AG04450 (cell line): ENCODE measurements around the gene BLACAT1. TPM values are rescaled to one million over a fixed set of nuclear protein-coding genes. Genes with fewer than 3 reads are reported as not detected.

Experiments used
- CTCF ChIA-PET: fragments of 300-600, 350-600 bp; formaldehyde crosslinking; extraction: SDS; loops from one replicate; lab custom pipeline; 2022; ENCODE audit warnings: antibody characterized with exemption, inconsistent platforms; lab: Charles Lee
- POLR2A ChIA-PET: fragments of 350-600 bp; formaldehyde crosslinking; extraction: SDS; loops from one replicate; lab custom pipeline; 2021; ENCODE audit warnings: antibody characterized with exemption, inconsistent platforms; lab: Yijun Ruan, JAX
- DNase-seq: peaks from one replicate; pipeline ENCODE4 v3.0.0-alpha.2; 2011; ENCODE audit warnings: low read depth, low spot score
- H3K27ac ChIP-seq: one replicate; pipeline ENCODE4 v1.5.1; 2012; ENCODE audit warnings: low read depth, low read length, control low read depth
- H3K27me3 ChIP-seq: one replicate; pipeline ENCODE4 v1.6.0; 2012; ENCODE audit warnings: low read length; ENCODE audit not compliant: control insufficient read depth, insufficient read depth
- H3K4me3 ChIP-seq: 2 replicates; pipeline ENCODE4 v1.5.1; 2011; ENCODE audit warnings: mild to moderate bottlenecking, low read depth, low read length, control low read depth
- H3K9me3 ChIP-seq: 2 replicates; pipeline ENCODE4 v1.5.1; 2012; ENCODE audit warnings: low read length; ENCODE audit not compliant: control insufficient read depth, insufficient read depth
- CTCF ChIP-seq: IDR thresholded peaks from 2 replicates; pipeline ENCODE4 v1.5.1; 2011; ENCODE audit warnings: low read depth, low read length, control low read depth, inconsistent platforms
- polyA plus RNA-seq: library from polyadenylated mRNA; depleted of rRNA; stranded (reverse); fragments of >200 nt; gene quantifications from 2 replicates; pipeline ENCODE4 v1.2.3, GENCODE V29; 2011

Gene BLACAT1
- polyA plus RNA-seq, 1 experiment, result 0.06 TPM

GRCh38 chr1:205470131-205470530 is 14.3 kb upstream of the BLACAT1 start:
- DNase-seq, result no peak
- Histone ChIP-seq H3K27ac (no peak overlapping the region), H3K27me3 (peaks cover 39% of the 10 kb centered on the region), H3K9me3 (peaks cover 6% of the 10 kb centered on the region; the same call in 1 of the 2 replicates), H3K4me3 (no peak overlapping the region)
- CTCF ChIA-PET, result interaction anchor here (0.7 to 2.0 kb wide), 2 partner anchors 16 to 54 kb away, joined by 3 to 6 read pairs; no protein-coding TSS in a partner anchor
- POLR2A ChIA-PET, result interaction anchor here (0.7 kb wide), 1 partner anchor 474 kb away, joined by 5 read pairs; no protein-coding TSS in a partner anchor
- TF ChIP-seq CTCF, result no peak

GRCh38 chr1:205466595-205467220 is 10.9 kb upstream of the BLACAT1 start:
- ChIA-PET POLR2A (no interaction called here), CTCF (interaction anchor here (1.2 to 1.4 kb wide), 2 partner anchors 19 to 112 kb away, joined by 3 to 4 read pairs; no protein-coding TSS in a partner anchor)
- no peak for TF ChIP-seq CTCF
- no peak overlapping the region for H3K4me3 ChIP-seq
- no peaks in the 10 kb centered on the region for H3K9me3 ChIP-seq
- no peak for DNase-seq
- peaks cover 45% of the 10 kb centered on the region for H3K27me3 ChIP-seq
- no peak overlapping the region for H3K27ac ChIP-seq

- peaks cover 54% of the 10 kb centered on the region for H3K27me3 ChIP-seq
- H3K4me3 ChIP-seq, result no peak overlapping the region
- H3K9me3 ChIP-seq, result no peaks in the 10 kb centered on the region
- DNase-seq, result no peak
- no peak for TF ChIP-seq CTCF
- CTCF ChIA-PET, result interaction anchor here (1.2 kb wide), 1 partner anchor 20 kb away, joined by 3 read pairs; no protein-coding TSS in a partner anchor
- POLR2A ChIA-PET, result no interaction called here
- H3K27ac ChIP-seq, result no peak overlapping the region
These were observed 9.5 kb upstream of the BLACAT1 start for GRCh38 chr1:205465392-205465791.

GRCh38 chr1:205458777-205459566 is 3.1 kb upstream of the BLACAT1 start:
- H3K4me3 ChIP-seq, result no peak overlapping the region
- H3K9me3 ChIP-seq, result no peaks in the 10 kb centered on the region; the same call in 1 of the 2 replicates
- ChIA-PET CTCF (interaction anchor here (0.7 to 3.0 kb wide), 4 partner anchors 27 to 105 kb away, joined by 3 to 9 read pairs (median 3); no protein-coding TSS in a partner anchor), POLR2A (no interaction called here)
- no peak overlapping the region for H3K27ac ChIP-seq
- DNase-seq, result no peak
- H3K27me3 ChIP-seq, result peaks cover 61% of the 10 kb centered on the region
- no peak for TF ChIP-seq CTCF
